ENCODE results near the gene FAM120A. TPM values are rescaled to one million over a fixed set of nuclear protein-coding genes. Genes with fewer than 3 reads are reported as not detected.

FAM120A gene
- total RNA-seq, 1 experiment from 2014 or later = 43.2 TPM

DNA sequence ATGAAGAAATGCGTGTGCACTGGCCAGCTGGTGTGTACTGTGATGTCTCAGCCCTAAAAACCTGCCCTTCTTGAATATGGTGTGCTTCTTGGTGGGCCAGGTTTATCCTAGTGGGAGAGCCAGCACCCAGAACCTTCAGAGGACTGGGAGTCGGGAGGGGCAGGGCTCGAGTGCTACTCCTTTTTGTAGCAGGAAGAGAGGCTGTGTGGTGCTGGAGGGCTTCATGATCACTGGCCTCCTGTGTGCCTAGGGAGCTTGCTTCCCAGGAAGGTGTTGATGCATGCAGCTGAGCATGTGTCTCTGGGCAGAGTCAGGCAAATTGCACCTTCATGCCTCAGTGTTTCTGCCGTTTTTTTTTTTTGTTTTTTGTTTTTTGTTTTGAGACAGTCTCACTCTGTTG is 144.9 kb downstream of the FAM120A start:
- POLR2A ChIA-PET = no interaction called here
- no peak for DNase-seq
- H3K9me3 Mint-ChIP-seq (ENCODE audit: unreplicated experiment) = no peaks in the 10 kb centered on the region
- CTCF ChIA-PET = no interaction called here
- no peak overlapping the region for H3K4me3 Mint-ChIP-seq (ENCODE audit: unreplicated experiment)
- no peak overlapping the region for H3K27ac Mint-ChIP-seq (ENCODE audit: unreplicated experiment)
- no peaks in the 10 kb centered on the region for H3K27me3 Mint-ChIP-seq (ENCODE audit: insufficient read depth, unreplicated experiment)
- no peaks in the 10 kb centered on the region for H3K36me3 Mint-ChIP-seq (ENCODE audit: insufficient read depth, unreplicated experiment)
- Histone ChIP-seq H3K36me3 (ENCODE audit: control insufficient read depth, insufficient read depth, low read length) (no peaks in the 10 kb centered on the region), H3K4me3 (ENCODE audit: low read depth, low read length) (no peak overlapping the region), H3K4me1 (peaks cover 3% of the 10 kb centered on the region; the same call in 1 of the 2 replicates), H3K27me3 (replicated peaks; ENCODE audit: control insufficient read depth, insufficient read depth, low read length) (no peaks in the 10 kb centered on the region), H3K9me3 (no peaks in the 10 kb centered on the region)
- TF ChIP-seq, protein P1, sequence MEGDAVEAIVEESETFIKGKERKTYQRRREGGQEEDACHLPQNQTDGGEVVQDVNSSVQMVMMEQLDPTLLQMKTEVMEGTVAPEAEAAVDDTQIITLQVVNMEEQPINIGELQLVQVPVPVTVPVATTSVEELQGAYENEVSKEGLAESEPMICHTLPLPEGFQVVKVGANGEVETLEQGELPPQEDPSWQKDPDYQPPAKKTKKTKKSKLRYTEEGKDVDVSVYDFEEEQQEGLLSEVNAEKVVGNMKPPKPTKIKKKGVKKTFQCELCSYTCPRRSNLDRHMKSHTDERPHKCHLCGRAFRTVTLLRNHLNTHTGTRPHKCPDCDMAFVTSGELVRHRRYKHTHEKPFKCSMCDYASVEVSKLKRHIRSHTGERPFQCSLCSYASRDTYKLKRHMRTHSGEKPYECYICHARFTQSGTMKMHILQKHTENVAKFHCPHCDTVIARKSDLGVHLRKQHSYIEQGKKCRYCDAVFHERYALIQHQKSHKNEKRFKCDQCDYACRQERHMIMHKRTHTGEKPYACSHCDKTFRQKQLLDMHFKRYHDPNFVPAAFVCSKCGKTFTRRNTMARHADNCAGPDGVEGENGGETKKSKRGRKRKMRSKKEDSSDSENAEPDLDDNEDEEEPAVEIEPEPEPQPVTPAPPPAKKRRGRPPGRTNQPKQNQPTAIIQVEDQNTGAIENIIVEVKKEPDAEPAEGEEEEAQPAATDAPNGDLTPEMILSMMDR (IDR thresholded peaks at IDR 0.05; ENCODE audit: insufficient read depth in 1 of 2, low read depth in 1 of 2, low read length in 1 of 2, severe bottlenecking in 1 of 2, unreplicated experiment in 1 of 2) = no peak
- H3K4me1 Mint-ChIP-seq (ENCODE audit: low read depth, unreplicated experiment) = peaks cover 7% of the 10 kb centered on the region
- BruUV-seq (replicated peaks) = no TSS peak
- intact Hi-C loops (cut with micrococcal nuclease; ENCODE audit: unreplicated experiment) = no loop called here

DNA sequence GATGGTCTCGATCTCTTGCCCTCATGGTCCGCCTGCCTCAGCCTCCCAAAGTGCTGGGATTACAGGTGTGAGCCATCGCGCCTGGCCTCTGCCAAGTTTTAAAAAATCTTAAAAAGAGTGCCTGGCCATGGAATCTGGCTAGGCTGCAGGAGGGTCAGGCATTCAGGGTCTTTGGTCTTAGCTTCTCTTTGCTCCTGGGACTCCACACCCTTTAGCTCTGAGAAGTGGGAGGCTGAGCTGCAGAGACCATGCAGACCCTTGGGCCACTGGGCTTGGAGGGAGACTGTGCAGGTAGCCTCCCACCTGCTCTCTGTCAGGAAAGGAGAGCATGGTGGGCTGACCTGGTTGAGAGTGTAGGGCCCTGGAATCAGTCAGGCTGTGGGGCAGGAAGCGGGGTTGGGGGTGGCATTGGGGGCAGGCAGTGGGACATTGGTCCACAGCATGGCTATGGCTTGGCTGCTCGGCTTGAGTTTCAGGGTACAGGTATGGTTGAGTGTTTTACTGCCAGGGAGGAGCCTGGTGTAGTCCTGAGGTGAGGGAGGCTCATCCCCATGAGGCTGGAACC is 145.7 kb downstream of the FAM120A start:
- H3K4me3 ChIP-seq (ENCODE audit: low read depth, low read length) = no peak overlapping the region
- Mint-ChIP-seq H3K9me3 (ENCODE audit: unreplicated experiment) (no peaks in the 10 kb centered on the region), H3K4me3 (ENCODE audit: unreplicated experiment) (no peak overlapping the region), H3K36me3 (ENCODE audit: insufficient read depth, unreplicated experiment) (no peaks in the 10 kb centered on the region), H3K27ac (ENCODE audit: unreplicated experiment) (no peak overlapping the region), H3K27me3 (ENCODE audit: insufficient read depth, unreplicated experiment) (no peaks in the 10 kb centered on the region), H3K4me1 (ENCODE audit: low read depth, unreplicated experiment) (peaks cover 7% of the 10 kb centered on the region)
- H3K27me3 ChIP-seq (replicated peaks; ENCODE audit: control insufficient read depth, insufficient read depth, low read length) = no peaks in the 10 kb centered on the region
- CTCF ChIA-PET = no interaction called here
- POLR2A ChIA-PET = no interaction called here
- no peaks in the 10 kb centered on the region for H3K9me3 ChIP-seq
- TF ChIP-seq, protein P1 (IDR thresholded peaks at IDR 0.05; ENCODE audit: insufficient read depth in 1 of 2, low read depth in 1 of 2, low read length in 1 of 2, severe bottlenecking in 1 of 2, unreplicated experiment in 1 of 2) = no peak
- no TSS peak for BruUV-seq (replicated peaks)
- H3K36me3 ChIP-seq (ENCODE audit: control insufficient read depth, insufficient read depth, low read length) = no peaks in the 10 kb centered on the region
- H3K4me1 ChIP-seq = peaks cover 3% of the 10 kb centered on the region; the same call in 1 of the 2 replicates
- no peak for DNase-seq
- intact Hi-C loops (cut with micrococcal nuclease; ENCODE audit: unreplicated experiment) = no loop called here

DNA sequence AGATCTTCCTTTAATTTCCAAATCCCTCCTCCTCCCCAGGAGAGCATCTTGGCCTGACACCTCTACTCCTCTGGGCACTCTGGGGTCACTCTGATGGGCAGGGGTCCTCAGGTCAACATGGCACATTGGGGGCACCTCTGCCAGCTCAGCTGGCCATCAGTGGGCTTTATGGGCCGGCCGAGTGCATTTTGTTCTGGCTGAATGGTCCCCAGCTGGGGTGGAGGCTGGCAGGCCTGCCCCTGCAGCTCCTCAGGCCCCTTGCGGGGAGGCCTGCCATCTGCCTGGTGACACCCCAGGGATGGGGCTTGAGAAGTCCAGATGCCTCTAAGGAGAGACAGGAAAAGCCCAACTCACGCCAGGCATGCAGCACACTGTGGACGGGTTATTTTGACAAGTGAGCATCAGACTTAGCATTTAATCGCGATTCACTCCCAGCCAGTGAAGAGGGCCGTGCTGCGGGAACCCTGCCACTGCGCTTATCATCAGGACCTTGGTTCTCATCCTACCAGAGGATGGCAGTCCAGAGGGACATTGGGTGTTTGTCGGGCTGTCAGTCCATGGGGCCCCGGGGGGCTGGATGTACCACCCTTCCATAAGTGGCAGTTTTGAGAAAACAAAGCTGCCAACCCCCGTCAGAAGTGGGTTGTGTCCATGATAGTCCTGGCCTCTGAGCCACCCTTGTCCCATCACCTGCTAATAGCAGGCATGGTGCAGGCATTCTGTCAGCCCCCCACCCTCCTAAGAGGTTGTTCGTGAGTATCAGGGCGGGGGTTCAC is 146.6 kb downstream of the FAM120A start:
- TF ChIP-seq, protein P1 (IDR thresholded peaks at IDR 0.05; ENCODE audit: insufficient read depth in 1 of 2, low read depth in 1 of 2, low read length in 1 of 2, severe bottlenecking in 1 of 2, unreplicated experiment in 1 of 2) = no peak
- Mint-ChIP-seq H3K4me1 (ENCODE audit: low read depth, unreplicated experiment) (peaks cover 7% of the 10 kb centered on the region), H3K27me3 (ENCODE audit: insufficient read depth, unreplicated experiment) (no peaks in the 10 kb centered on the region), H3K36me3 (ENCODE audit: insufficient read depth, unreplicated experiment) (no peaks in the 10 kb centered on the region), H3K9me3 (ENCODE audit: unreplicated experiment) (no peaks in the 10 kb centered on the region), H3K4me3 (ENCODE audit: unreplicated experiment) (no peak overlapping the region), H3K27ac (ENCODE audit: unreplicated experiment) (no peak overlapping the region)
- ChIA-PET POLR2A (no interaction called here), CTCF (no interaction called here)
- no TSS peak for BruUV-seq (replicated peaks)
- intact Hi-C loops (cut with micrococcal nuclease; ENCODE audit: unreplicated experiment) = no loop called here
- H3K36me3 ChIP-seq (ENCODE audit: control insufficient read depth, insufficient read depth, low read length) = no peaks in the 10 kb centered on the region
- H3K27me3 ChIP-seq (replicated peaks; ENCODE audit: control insufficient read depth, insufficient read depth, low read length) = no peaks in the 10 kb centered on the region
- peaks cover 3% of the 10 kb centered on the region; the same call in 1 of the 2 replicates for H3K4me1 ChIP-seq
- H3K4me3 ChIP-seq (ENCODE audit: low read depth, low read length) = no peak overlapping the region
- H3K9me3 ChIP-seq = no peaks in the 10 kb centered on the region
- DNase-seq = no peak
